GM19372 (cell line): ENCODE measurements around the gene GMPS.
"Not testable (repeated sequence)": the region's sequence is repeated elsewhere in the genome, so short reads cannot be mapped to it uniquely, and the experiment has no call there.

Experiments used
- ATAC-seq: cut with Tn5 transposase; IDR thresholded peaks from one replicate; pipeline ENCODE4 v1.9.1; 2021; ENCODE audit warnings: mild to moderate bottlenecking, low read depth, moderate library complexity; ENCODE audit not compliant: unreplicated experiment

The GMPS gene

GRCh38 chr3:155870133-155870944 is at the start of gene GMPS:
Gene GMPS (plus strand): TSS chr3:155870650. CDS start chr3:155870871, 221 bp downstream.
- ATAC-seq = peak; percentile 88

GRCh38 chr3:155828490-155829098 is 41.9 kb upstream of the GMPS start:
- ATAC-seq = not testable (repeated sequence)

DNA sequence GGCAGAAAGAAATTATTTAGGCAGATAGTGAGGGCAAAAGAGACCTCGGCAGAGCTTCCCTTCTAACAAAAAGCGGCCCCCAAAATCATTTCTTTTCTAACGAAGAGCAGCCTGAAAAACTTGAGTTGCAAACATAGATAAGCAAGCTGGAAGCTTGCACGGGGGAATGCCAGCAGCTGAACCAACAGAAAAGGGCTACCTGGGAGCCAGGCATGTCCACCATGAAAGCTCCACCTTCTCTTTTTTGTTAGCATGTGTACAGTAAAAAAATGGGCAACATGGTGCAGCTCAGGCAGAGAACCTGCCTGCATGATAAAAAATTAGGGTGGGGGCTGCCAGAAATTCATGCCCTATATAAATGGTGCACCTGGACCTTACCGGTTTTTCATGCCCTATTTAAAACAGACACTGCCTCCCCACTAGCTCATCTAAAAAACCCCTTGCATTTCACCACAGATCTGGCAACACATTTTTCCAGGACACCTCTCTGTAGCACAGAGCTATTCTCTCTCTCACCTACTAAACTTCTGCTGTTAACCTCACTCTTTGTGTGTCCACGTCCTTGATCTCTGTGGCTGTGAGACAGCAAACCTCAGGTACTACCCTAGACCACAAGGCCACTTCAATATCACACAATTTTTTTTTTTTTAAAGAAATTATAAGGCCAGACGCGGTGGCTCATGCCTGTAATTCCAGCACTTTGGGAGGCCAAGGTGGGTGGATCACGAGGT is 34.9 kb upstream of the GMPS start:
- no peak for ATAC-seq

- ATAC-seq = no peak
These were observed 26.9 kb upstream of the GMPS start for GRCh38 chr3:155843569-155843968.

DNA sequence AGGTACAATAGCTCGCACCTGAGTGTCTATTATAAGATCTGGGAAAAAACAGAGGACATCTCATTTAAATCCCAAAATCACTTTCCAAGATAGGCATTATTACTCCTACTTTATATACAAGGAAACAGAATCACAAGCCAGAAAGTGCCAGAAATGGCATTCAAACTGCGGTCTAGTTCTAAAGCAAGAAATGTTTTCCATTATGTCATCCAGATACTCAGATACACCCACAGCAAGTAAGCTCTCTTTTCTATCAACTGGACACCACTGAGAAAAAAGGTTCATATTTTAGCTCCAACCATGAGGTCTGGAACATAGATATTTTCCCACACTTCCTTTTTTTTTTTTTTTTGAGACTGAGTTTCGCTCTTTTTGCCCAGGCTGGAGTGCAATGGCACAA is 24.3 kb upstream of the GMPS start:
- ATAC-seq = peak; percentile 50

GRCh38 chr3:155847993-155848392 is 22.5 kb upstream of the GMPS start:
- no peak for ATAC-seq

GRCh38 chr3:155849404-155849803 is 21.0 kb upstream of the GMPS start:
- ATAC-seq = not testable (repeated sequence)

GRCh38 chr3:155852341-155852740 is 18.1 kb upstream of the GMPS start:
- ATAC-seq = no peak

- peak; percentile 1 for ATAC-seq
These were observed 17.0 kb upstream of the GMPS start for GRCh38 chr3:155853214-155854140.

- ATAC-seq = peak; percentile 90
These were observed 16.1 kb upstream of the GMPS start, which contains the start of gene SLC33A1 for GRCh38 chr3:155854141-155854940. Gene SLC33A1 (minus strand): TSS chr3:155854427. CDS start chr3:155853997, 430 bp downstream.

GRCh38 chr3:155859859-155860258 is 10.6 kb upstream of the GMPS start:
- no peak for ATAC-seq

DNA sequence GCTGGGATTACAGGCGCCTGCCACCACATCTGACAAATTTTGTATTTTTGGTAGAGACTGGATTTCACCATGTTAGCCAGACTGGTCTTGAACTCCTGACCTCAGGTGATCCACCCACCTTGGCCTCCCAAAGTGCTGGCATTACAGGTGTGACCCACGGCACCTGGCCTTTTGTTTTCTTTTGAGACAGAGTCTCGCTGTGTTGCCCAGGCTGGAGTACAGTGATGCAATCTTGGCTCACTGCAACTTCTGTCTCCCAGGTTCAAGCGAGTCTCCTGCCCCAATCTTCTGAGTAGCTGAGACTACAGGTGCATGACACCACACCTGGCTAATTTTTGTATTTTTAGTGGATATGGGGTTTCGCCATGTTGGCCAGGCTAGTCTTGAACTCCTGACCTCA is 10.0 kb upstream of the GMPS start:
- not testable (repeated sequence) for ATAC-seq

- no peak for ATAC-seq
These were observed 8.8 kb upstream of the GMPS start for GRCh38 chr3:155861476-155862183.

DNA sequence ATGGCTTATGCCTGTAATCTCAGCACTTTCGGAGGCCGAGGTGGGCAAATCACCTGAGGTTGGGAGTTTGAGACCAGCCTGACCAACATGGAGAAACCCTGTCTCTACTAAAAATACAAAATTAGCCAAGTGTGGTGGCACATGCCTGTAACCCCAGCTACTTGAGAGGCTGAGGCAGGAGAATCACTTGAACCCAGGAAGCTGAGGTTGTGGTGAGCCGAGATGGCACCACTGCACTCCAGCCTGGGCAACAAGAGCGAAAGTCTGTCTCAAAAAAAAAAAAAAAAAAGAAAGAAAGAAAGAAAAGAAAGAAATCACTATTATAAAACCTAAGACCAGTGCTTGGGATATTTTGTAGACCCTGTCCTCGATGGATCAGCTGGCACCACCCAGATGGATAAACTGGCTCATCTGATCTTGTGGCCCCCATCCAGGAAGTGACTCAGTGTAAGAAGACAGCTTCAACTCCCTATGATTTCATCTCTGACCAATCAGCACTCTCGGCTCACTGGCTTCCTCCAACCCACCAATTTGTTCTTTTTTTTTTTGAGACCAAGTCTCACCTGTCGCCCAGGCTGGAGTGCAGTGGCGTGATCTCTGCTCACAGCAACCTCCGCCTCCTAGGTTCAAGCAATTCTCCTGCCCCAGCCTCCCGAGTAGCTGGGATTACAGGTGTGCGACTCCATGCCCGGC is 8.0 kb upstream of the GMPS start:
- not testable (repeated sequence) for ATAC-seq

DNA sequence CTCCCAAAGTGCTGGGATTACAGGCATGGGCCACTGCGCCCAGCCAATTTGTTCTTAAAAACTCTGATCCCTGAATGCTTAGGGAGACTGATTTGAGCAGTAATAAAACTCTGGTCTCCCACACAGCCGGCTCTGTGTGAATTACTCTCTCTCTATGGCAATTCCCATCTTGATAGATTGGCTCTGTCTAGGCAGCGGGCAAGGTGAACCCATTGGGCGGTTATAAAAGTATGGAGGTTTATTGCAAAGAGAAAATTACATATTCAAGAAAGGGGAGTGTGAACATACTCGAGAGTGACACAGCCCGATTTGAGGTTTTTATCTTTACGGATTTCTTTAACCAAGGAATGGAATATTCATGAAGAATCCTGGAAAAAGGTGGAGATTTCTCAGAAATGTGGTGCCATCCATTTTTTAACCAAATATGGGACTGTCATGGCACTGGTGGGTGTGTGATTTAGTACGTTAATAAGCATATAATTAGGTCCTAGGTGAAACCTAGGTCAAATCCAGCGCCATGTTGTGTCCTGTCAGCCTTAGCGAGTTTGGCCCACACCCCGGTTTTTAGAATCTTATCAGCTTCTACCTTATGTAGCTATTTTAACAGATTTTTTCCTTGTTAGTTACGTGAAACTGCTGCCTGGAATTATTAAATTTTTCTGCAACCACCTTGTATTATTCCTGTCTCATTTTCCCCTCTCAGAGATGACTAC is 7.2 kb upstream of the GMPS start:
- ATAC-seq = no peak

- ATAC-seq = no peak
These were observed 759 bp upstream of the GMPS start for GRCh38 chr3:155869691-155870090.

DNA sequence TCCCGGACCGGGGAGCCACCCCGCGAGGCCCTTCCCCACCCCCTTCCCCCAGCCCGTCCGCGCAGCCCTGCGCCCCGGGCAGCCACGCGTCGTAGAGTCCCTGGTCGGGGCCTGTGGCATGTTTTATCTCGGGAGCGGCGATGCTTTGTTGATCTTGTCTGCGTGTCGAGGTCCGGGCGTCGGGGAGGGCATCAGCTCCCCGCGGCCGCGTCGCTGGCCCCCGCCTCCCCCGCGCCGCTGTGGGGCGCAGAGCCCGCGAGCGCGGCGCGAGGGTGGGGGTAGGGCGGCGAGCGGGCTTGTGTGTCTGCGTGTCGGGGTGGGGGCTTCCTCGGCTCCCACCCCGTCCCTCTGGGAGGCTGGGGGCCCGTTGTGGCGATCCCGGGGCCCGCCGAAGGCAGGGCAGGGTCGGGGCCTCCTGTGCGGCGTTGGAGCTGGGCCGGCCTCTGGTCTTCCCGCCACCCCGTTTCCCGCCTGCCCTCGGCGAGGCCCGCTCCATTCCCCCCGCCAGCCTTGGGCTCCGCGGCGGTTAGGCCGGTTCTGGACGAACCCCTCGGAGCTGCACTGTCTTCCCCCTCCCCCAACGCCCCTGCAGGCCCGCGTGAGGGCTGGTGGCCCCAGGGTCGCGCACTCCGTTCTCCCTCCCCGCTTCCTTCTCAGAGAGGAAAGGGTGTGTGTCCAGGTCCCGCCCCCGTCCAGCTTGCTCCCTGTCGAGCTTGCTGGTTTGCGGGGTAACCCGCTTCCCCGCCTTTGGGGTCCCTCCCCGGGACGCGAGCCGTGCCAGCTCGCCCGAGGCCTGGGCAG is 695 bp downstream of the GMPS start:
- ATAC-seq = peak; percentile 23
